DOHH2 (cell line): Measurements from ENCODE around the gene ZNF207.
A peak's percentile ranks its signal among the peaks of the same experiment; 100 is the strongest.

ENCODE experiments used
- H3F3A ChIP-seq: fragments of 200-600 bp; sonication (generic), shearing (Covaris generic); 2 replicates; pipeline ENCODE4 v1.6.0; 2016; ENCODE audit warnings: antibody characterized with exemption, mild to moderate bottlenecking; ENCODE audit not compliant: control insufficient read depth, insufficient read depth
- H3K27ac ChIP-seq: fragments of 200-600 bp; sonication (generic); 2 replicates; pipeline ENCODE4 v1.5.1; 2014; ENCODE audit warnings: low read depth, mild to moderate bottlenecking, low read length, moderate library complexity
- H3K27me3 ChIP-seq: fragments of 200-600 bp; sonication (generic); 2 replicates; pipeline ENCODE4 v1.6.1; 2014; ENCODE audit warnings: mild to moderate bottlenecking, low read length, mixed read lengths; ENCODE audit not compliant: control insufficient read depth
- H3K36me3 ChIP-seq: fragments of 200-600 bp; sonication (generic); 2 replicates; pipeline ENCODE4 v1.6.1; 2014; ENCODE audit warnings: mild to moderate bottlenecking, low read length, moderate library complexity, mixed read lengths; ENCODE audit not compliant: control insufficient read depth
- H3K4me1 ChIP-seq: fragments of 200-600 bp; sonication (generic); 2 replicates; pipeline ENCODE4 v1.6.1; 2014; ENCODE audit warnings: mild to moderate bottlenecking, low read length, mixed read lengths; ENCODE audit not compliant: control insufficient read depth
- H3K4me2 ChIP-seq: fragments of 200-600 bp; sonication (generic); 2 replicates; pipeline ENCODE4 v1.6.0; 2014; ENCODE audit warnings: mild to moderate bottlenecking, low read length, moderate library complexity
- H3K4me3 ChIP-seq: fragments of 200-600 bp; sonication (generic); 2 replicates; pipeline ENCODE4 v1.5.1; 2014; ENCODE audit warnings: mild to moderate bottlenecking, low read length, mixed read lengths
- H3K79me2 ChIP-seq: fragments of 200-600 bp; sonication (generic); 2 replicates; pipeline ENCODE4 v1.6.1; 2014; ENCODE audit warnings: mild to moderate bottlenecking, low read length, mixed read lengths; ENCODE audit not compliant: control insufficient read depth
- H3K9me2 ChIP-seq: fragments of 200-600 bp; sonication (generic); replicated peaks from 2 replicates; pipeline ENCODE4 v1.6.1; 2014; ENCODE audit warnings: mild to moderate bottlenecking, low read length, mixed read lengths; ENCODE audit not compliant: control insufficient read depth
- H3K9me3 ChIP-seq: fragments of 200-600 bp; sonication (generic); 2 replicates; pipeline ENCODE4 v1.6.1; 2014; ENCODE audit warnings: antibody characterized with exemption, low read length, mixed read lengths; ENCODE audit not compliant: control insufficient read depth, insufficient read depth
- H4K20me1 ChIP-seq: fragments of 200-600 bp; sonication (generic); 2 replicates; pipeline ENCODE4 v1.6.0; 2014; ENCODE audit warnings: low read depth, mild to moderate bottlenecking, antibody characterized with exemption, low read length, moderate library complexity; ENCODE audit not compliant: control insufficient read depth, insufficient read depth
- CTCF ChIP-seq: fragments of 200-600 bp; sonication (generic); IDR thresholded peaks from one replicate; pipeline ENCODE4 v1.5.1; 2014; ENCODE audit warnings: antibody characterized with exemption, mild to moderate bottlenecking, low read depth, low read length; ENCODE audit not compliant: poor library complexity, severe bottlenecking
- EZH2phosphoT487 ChIP-seq: fragments of 200-600 bp; sonication (generic); IDR thresholded peaks from 2 replicates; pipeline ENCODE4 v1.6.1; 2017; ENCODE audit warnings: borderline replicate concordance, mild to moderate bottlenecking, antibody characterized with exemption, low read length, moderate library complexity, mixed read lengths

ZNF207 gene

GRCh38 chr17:32355649-32356377, 5.9 kb downstream of the ZNF207 start:
- Histone ChIP-seq H3K4me1 (peaks cover 38% of the 10 kb centered on the region), H3K27ac (no peak overlapping the region), H3K4me3 (no peak overlapping the region), H3K4me2 (peak overlapping the region; percentile 25), H3K36me3 (peaks cover 92% of the 10 kb centered on the region), H3K9me2 (no peaks in the 10 kb centered on the region), H3K9me3 (no peaks in the 10 kb centered on the region), H3K27me3 (no peaks in the 10 kb centered on the region), H3K79me2 (peaks cover 96% of the 10 kb centered on the region), H4K20me1 (peaks cover 34% of the 10 kb centered on the region), H3F3A (peaks cover 14% of the 10 kb centered on the region)
- no peak for TF ChIP-seq EZH2phosphoT487
- TF ChIP-seq CTCF = no peak

- Histone ChIP-seq H3F3A (peaks cover 12% of the 10 kb centered on the region), H3K27me3 (no peaks in the 10 kb centered on the region), H3K9me3 (no peaks in the 10 kb centered on the region), H3K79me2 (peaks cover 96% of the 10 kb centered on the region), H3K9me2 (no peaks in the 10 kb centered on the region), H3K4me3 (no peak overlapping the region), H3K36me3 (peaks cover 92% of the 10 kb centered on the region), H3K4me1 (peaks cover 36% of the 10 kb centered on the region), H3K4me2 (no peak overlapping the region), H3K27ac (no peak overlapping the region), H4K20me1 (peaks cover 32% of the 10 kb centered on the region)
- TF ChIP-seq EZH2phosphoT487 (no peak), CTCF (no peak)
Measured at GRCh38 chr17:32356378-32356743, 6.4 kb downstream of the ZNF207 start.

GRCh38 chr17:32356750-32357149, 6.8 kb downstream of the ZNF207 start:
- peaks cover 32% of the 10 kb centered on the region for H3K4me1 ChIP-seq
- no peaks in the 10 kb centered on the region for H3K27me3 ChIP-seq
- no peak for TF ChIP-seq CTCF
- no peak for TF ChIP-seq EZH2phosphoT487
- H3K4me2 ChIP-seq = no peak overlapping the region
- H3K36me3 ChIP-seq = peaks cover 92% of the 10 kb centered on the region
- no peaks in the 10 kb centered on the region for H3K9me2 ChIP-seq
- H3F3A ChIP-seq = peaks cover 12% of the 10 kb centered on the region
- no peaks in the 10 kb centered on the region for H3K9me3 ChIP-seq
- no peak overlapping the region for H3K4me3 ChIP-seq
- no peak overlapping the region for H3K27ac ChIP-seq
- H3K79me2 ChIP-seq = peaks cover 95% of the 10 kb centered on the region
- peaks cover 28% of the 10 kb centered on the region for H4K20me1 ChIP-seq
